OCI-LY3 (cell line): ENCODE measurements around the gene CLTCL1.

ENCODE experiments used
- CTCF ChIP-seq: fragments of 200-600, 300-600 bp; sonication (generic); IDR thresholded peaks from 2 replicates; pipeline ENCODE4 v1.5.1; 2014; ENCODE audit warnings: antibody characterized with exemption, low read length, low read depth
- EZH2phosphoT487 ChIP-seq: fragments of 200-600 bp; shearing (Covaris generic); IDR thresholded peaks from 2 replicates; pipeline ENCODE4 v1.6.1; 2018; ENCODE audit warnings: antibody characterized with exemption, mixed run types, low read depth

GRCh38 chr22:19291580-19292457 is at the start of gene CLTCL1:
- no peak for TF ChIP-seq CTCF
- TF ChIP-seq EZH2phosphoT487 = no peak
